SKM-1 (cell line): ENCODE measurements around the gene NOVA1.

ENCODE experiments used
- DNase-seq: peaks from one replicate; lab custom pipeline; 2025; ENCODE audit not compliant: unreplicated experiment; lab: John Stamatoyannopoulos, UW

Gene NOVA1

DNA sequence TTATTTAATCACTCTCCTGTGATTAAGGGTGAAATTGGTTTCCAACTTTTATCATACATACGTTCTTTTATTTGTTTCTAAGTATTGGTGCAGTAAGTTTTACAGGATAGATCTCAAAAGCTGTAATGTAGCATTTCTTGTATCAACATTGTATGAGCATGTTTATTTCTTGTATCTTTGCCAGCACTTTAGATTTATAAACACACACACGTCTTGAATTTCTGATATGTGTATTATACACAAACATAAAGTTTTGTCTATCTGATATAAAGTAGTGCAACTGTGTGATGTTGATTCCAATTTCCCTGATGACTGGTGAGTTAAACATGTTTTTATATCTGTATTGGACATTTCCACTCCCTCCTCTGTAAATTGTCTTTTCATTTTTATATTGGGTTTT is 134.7 kb downstream of the NOVA1 start:
- no peak for DNase-seq

DNA sequence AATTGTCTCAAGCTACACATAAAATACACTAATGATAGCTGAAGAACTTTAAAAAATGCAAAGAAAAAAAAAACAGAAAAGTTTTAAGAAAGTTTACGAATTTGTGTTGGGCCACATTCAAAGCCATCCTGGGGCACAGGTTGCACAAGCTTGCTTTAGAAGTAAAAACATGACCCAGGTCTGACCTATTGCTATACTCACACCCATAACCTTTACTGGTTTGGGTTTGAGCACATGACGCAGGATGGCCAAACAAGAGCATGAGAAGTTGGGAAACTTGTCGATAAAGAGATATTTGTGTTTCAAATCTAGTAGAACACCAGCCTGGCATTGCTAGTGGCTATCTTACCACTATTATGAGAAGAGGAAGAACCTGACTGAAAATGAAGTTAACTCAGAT is 143.7 kb downstream of the NOVA1 start:
- DNase-seq = no peak

GRCh38 chr14:26448181-26448855 is 149.5 kb downstream of the NOVA1 start:
- DNase-seq = no peak

GRCh38 chr14:26444822-26445221 is 153.0 kb downstream of the NOVA1 start:
- no peak for DNase-seq

GRCh38 chr14:26443654-26444053 is 154.2 kb downstream of the NOVA1 start:
- DNase-seq = no peak

DNA sequence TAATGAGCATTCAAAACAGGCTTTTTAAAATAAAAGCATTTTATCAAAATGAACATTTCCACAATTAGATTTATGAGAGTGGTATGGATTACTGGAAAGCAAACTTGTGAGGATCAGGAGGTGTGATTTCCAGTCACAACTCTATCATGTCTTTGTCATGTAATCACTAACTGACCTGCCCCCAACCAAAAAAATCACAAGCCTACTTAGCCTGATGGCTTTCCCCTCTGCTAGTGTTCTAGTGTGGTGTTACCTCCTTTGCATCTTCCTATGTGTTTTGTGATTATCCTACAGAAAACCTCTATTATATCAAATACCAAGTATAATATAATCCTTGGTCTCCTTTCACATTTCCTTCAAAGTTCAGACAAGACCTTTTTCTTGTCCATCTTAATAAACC is 168.6 kb downstream of the NOVA1 start:
- DNase-seq = no peak

GRCh38 chr14:26427097-26427496 is 170.7 kb downstream of the NOVA1 start:
- DNase-seq = no peak

DNA sequence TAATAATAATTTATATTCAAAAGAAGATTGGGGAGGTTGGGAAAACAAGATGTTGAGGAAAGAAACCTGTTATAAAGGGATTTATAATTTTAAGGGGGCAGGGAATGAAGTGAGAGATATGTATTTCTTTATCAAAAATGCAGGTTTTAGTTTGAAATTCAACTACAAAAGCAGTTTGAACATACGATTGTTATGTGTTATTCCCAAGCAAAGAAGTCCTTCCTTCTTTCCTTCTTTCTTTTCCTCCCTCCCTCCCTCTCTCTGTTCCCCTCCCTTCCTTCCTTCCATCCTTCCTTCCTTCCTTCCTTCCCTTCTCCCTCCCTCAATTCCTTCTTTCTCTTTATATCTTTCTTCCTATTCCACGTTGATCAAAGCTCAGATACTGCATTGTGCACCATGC is 173.3 kb downstream of the NOVA1 start:
- no peak for DNase-seq

- no peak for DNase-seq
These were observed 182.2 kb downstream of the NOVA1 start for GRCh38 chr14:26415618-26416123.

DNA sequence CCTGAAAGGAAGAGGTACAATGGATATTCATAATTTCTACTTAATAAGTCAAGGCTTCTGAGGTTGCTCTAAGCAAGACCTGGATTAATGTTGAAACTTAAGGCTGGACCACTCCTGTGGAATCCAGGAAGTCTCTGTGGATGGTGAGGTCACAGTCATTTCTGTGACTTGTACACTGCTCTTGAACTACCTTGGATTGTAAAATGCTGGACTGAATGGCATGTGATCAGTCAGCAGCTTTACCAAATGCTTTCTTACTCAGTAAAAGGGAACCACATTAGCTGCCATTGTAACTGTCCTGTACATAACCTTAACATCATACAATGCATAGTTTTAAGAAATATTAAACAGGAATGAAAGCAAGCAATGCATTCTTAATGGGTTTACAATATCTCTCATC is 182.9 kb downstream of the NOVA1 start:
- no peak for DNase-seq

DNA sequence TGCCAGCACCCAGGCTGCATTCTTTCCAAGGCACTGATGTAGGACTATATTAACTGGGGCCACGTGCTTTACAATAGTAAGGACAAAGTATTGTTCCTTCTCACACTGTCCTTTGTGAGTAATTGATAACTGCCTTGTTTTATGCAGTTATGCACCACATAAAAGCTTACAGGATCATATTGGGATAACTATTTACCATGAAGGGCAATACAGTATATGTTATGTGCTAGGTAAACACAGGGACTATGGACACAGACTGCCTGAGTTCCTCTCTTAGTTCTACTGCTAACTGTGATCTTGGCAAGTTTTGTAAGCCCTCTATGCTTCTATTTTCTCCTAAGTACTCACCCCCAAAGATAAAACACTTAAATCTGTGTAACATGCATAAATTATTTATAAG is 183.7 kb downstream of the NOVA1 start:
- no peak for DNase-seq

GRCh38 chr14:26412421-26412820 is 185.4 kb downstream of the NOVA1 start:
- no peak for DNase-seq

- no peak for DNase-seq
These were observed 187.6 kb downstream of the NOVA1 start for GRCh38 chr14:26410189-26410685.

DNA sequence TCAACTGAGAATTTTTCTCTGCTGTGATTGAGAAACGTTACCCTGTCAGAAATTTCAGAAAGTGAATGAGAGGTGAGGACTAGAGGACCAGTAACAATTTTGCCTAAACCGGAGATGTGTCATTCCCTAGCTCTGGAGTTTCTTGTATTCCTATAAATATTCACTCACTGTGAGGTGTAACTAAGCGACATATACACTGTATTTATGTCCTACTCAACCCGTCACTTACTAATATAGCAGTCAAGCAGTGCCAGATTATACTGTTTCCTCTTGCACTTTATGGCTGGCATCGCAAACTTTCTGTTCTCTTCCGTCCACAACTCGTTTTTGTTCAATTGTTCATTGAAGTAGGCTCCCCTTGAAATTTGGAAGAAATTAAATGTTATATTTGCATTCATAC is 192.9 kb downstream of the NOVA1 start:
- no peak for DNase-seq

- no peak for DNase-seq
These were observed 194.1 kb downstream of the NOVA1 start for GRCh38 chr14:26403760-26404159.

DNA sequence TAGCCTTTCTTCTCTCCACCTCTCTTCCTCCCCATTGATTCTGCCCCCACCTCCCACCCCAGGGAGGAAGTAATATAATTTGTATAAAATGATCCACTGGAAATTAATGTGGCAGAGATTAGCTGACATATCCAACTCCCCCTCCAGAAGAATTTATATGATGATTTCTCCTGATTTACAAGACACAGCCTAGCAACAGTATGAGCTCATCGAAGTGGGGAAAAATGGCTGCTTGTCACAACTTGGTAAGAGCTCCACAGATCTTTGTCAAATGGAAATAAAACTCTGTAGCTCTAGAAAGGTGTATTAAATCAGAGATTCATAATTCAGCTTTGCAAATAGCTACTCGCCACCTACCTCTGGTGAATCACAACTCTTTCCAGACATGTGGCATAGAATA is 195.7 kb downstream of the NOVA1 start:
- DNase-seq = no peak

- no peak for DNase-seq
These were observed 196.5 kb downstream of the NOVA1 start for GRCh38 chr14:26401179-26401968.

DNA sequence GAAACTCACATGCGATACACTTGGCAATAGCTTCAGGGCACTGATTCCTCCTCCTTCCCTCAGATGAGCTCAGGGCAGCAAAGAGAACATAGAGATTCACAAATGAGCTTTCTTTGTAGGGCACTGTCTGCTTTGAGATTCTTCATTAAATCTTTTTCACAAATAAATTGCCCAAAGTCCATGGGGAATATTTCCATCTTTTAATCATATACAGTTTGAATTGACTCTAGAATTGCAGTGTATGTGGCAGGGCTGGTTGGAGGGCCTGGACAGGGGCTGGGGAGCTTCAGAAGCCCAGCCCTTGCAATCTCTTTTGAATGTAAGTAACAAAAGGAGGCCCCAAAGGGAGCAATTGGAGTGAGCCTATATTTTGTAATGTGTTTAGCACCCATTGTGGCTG is 197.5 kb downstream of the NOVA1 start:
- no peak for DNase-seq

GRCh38 chr14:26398616-26399015 is 199.2 kb downstream of the NOVA1 start:
- DNase-seq = no peak
